GM19099 (cell line): ENCODE results near the gene NUDT14.

Experiments
- POLR2A ChIP-seq: IDR thresholded peaks from 3 replicates; pipeline ENCODE4 v1.6.1; 2011; ENCODE audit warnings: low read depth; ENCODE audit not compliant: insufficient read length; ENCODE audit errors: extremely low read depth

NUDT14 gene

DNA sequence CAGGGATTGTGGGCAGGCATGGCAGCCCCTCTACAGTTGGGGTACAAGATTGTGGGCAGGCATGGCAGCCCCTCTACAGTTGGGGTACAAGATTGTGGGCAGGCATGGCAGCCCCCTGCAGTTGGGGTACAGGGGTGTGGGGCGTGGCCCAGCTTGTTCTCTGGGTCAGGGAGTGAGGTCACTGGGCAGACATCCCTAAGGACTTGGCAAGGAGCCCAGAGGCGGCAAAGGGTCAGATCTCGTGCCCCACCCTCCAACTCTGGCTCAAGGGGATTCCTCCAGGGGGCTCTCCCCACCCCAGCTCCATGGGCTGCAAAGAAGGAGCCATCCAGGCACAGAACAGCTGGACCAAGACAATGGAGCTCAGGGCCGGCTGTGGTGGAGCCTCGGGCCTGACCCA lies 25.8 kb upstream of the NUDT14 start:
- TF ChIP-seq POLR2A: no peak

DNA sequence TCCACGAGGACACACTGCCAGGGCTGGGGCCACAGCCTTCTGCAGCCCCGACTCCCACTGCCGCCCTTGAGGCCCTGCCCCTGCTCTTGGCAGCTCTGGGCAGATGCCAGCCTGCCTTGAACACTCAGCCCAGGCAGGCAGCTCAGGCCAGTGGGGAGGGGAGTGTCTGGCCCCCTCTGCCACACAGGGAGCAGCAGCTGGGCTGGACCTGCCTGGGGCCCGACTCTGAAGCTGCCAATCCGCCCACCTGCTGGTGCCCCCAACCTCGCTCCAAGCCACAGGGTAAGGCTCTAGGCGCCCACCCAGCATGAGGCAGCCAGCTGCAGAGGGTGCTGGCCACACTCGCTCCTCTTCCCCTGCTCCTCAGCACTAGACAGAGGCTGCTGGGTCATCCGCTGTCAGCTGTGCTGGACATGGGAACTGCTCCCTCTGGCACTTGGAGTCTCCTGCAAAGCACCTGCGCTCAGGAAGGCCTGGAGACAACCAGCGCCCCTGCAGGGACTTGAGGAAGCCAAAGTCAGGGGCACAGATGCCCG lies 24.6 kb upstream of the NUDT14 start:
- TF ChIP-seq POLR2A: no peak

DNA sequence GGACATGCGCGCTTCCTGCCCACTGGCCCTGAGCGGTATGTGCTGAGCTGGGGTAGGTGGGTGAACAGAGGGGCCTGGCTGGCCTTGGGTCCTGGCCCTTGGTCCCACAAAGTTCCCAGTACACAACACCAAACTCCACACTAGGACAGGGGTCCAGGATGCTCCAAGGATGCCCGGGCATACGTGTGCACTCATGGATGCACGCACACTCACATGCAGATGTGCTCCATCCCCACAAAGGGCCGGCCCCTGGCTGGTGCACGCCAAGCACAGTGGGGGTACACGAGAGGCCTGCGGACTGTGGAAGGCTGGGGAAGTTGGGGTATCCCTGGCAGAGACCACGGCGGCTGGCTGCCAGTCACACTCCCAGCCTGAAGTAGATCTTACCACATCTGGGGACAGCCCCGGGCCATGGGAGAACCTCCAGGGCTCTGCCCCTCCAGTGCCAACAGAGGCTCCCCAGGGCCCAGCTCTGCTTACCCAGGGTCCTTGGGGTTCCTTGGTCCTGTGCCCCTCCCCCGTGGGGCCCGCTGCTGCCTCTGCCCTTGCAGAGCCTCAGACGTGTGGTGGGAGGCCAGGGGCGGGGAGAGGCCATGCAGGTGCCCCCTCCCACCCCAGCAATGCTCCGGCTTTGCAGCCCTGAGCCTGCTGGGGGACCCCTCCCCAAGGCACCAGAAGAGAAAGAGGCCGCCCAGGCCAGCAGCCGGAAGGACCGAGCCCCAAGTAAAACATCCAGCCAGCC lies 24.0 kb upstream of the NUDT14 start:
- TF ChIP-seq POLR2A: no peak

DNA sequence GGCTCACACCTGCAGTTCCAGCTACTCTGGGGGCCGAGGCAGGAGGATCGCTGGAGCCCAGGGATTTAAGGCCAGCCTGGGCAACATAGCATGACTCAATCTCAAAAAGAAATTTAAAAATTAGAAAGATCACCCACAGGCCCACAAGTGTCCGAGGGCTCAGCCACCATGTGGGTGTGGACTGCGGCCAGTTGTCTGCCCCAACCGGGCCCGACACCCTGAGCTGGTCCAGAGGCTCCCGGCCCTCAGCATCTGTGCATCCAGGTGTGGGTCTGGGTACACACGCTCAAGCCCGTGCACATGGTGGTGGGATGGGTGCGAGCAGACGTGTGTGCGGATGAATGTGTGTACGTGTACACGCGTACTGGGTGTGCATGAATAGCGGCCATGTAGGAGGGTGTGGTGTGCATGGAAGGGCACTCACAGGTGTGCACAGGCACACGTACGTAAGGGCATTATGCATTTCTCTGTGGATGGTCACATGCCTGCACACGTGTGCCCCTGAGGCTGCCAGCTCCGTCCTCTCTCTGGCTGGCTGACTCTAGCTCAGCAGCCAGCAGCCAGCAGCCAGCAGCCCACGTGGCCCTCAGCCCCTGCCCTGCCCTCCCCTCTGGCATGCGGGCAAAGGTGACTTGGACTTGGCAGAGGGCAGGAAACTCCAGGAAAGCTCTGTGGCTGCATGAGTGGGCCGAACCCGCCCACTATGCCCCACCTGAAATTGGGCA lies 23.3 kb upstream of the NUDT14 start:
- no peak for TF ChIP-seq POLR2A

- TF ChIP-seq POLR2A: no peak
These were observed 22.6 kb upstream of the NUDT14 start for GRCh38 chr14:105203701-105204100.

GRCh38 chr14:105203057-105203531 lies 22.0 kb upstream of the NUDT14 start:
- TF ChIP-seq POLR2A: no peak

DNA sequence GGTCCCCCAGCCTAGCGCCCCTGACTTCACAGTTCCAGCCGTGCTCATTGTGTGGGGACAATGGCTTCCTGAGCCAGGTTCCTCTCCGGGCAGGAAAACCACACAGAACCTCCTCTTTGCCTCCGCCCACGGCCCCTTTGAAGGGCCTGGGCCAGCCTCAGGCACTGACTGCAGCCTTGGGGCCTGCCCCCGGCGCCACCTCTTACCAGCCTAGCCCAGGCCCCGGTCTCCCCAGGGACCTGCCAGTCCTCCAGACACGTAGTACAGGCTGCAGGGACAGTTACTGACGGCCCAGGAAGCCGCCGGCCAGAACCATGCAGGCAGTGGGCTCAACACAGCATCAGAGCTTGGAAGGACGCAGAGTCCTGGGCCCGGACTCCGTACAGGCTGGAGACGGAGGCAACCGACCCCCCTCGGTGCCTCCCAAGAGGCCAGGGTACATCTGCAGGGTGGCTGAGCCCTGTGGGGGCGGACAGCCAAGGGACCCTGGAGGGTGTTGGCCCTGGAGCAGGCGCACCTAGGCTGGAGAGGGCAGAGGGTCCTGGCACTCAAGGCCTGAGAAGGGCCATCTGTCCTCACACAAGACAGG lies 20.9 kb upstream of the NUDT14 start:
- TF ChIP-seq POLR2A: no peak

DNA sequence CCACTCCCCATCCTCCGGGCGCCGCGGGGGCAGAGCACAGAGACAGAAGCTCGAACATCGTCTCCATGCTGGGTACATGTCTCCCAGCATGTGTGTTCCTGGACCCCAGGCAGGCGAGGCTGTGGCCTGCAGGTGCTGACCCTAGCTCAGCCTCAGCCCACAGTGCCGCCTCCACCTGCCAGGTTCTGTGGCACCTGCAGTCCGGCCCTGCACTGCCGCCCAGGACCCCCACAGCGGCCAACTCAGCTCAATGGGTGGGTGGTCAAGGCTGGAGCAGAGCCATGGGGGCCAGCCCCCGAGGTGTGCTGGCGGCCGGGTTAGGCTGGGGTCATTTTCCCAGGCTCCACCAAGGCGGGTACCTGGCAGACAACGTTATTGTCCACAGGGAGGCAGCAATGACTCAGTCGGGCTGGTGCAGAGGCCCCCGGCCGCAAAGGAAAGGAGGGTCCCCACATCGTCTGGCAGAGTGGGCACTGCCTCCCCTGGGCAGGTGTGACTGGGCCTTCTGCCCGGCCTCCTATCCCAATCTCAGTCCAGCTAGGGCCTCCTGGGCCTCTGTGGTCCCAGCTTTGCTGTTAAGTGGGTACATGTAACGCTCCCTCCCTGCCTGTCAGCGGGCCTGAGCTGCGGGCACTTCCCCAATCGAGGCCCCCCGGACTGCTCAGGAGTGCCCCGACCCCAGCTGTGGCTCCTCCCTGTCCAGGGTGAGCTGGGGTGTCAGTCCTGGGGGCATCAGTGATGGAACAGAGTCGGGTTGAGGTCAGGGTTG lies 20.2 kb upstream of the NUDT14 start:
- no peak for TF ChIP-seq POLR2A

- TF ChIP-seq POLR2A: no peak
These were observed 19.5 kb upstream of the NUDT14 start for GRCh38 chr14:105200641-105201040.

DNA sequence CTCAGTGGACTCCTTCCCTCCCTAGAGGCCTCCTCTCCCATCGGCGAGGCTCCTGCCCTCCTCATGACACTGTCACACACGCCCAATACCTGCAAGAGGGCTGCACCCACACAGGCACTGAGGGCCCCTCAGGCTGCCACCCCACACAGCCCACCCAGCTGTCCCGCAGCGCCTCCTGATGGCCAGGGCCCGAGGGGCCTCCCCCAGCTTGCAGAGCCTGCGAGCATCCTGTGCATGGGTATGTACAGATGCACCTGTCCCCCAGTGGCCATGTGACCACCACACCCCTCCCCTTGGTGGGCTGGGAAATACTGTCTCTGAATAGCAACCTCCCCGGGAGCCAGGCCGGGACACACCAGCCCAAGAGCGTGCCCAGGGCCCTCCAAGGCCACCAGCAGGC lies 19.0 kb upstream of the NUDT14 start:
- TF ChIP-seq POLR2A: no peak

- TF ChIP-seq POLR2A: no peak
These were observed 18.0 kb upstream of the NUDT14 start for GRCh38 chr14:105199093-105199492.

DNA sequence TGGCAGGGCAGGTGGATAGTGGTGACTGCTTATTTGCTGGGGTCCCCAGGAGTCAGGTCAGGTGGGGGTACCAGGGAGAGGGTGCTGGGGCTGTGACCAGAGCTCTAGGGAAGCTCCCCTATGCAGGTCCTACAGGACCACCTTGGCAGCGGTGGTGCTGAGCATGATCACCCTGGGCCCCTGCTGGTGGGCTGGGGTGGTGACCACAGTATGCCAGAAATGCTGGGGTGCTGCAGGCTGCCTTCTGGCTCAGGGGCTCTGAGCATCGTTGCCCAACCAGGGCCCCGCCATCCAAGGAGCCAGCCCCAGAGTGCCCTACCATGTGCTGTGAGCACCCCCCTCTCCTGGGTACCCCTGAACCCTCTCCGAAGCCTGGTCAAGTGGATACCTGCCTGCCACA lies 17.5 kb upstream of the NUDT14 start:
- no peak for TF ChIP-seq POLR2A

DNA sequence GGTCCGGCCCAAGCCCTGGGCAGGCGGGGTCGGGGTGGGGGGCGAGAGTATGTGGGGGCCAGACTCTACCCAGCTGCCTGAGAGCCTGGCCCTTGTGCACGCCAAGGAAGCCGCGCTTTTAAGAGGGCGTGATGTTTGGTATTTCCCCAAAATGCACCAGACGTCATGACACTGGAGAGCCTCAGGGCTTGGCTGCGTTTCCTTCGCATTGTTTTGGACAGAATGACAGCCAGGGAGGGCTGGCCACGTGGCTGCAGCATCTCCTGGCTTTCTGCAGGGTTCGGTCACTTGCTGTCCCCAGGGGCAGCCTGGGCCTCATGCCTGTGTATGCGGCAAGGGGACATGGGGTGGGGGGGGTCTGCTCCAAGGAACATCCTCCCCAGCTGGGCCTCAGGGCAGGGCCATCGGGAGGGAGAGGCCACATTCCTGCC lies 16.1 kb upstream of the NUDT14 start:
- no peak for TF ChIP-seq POLR2A

DNA sequence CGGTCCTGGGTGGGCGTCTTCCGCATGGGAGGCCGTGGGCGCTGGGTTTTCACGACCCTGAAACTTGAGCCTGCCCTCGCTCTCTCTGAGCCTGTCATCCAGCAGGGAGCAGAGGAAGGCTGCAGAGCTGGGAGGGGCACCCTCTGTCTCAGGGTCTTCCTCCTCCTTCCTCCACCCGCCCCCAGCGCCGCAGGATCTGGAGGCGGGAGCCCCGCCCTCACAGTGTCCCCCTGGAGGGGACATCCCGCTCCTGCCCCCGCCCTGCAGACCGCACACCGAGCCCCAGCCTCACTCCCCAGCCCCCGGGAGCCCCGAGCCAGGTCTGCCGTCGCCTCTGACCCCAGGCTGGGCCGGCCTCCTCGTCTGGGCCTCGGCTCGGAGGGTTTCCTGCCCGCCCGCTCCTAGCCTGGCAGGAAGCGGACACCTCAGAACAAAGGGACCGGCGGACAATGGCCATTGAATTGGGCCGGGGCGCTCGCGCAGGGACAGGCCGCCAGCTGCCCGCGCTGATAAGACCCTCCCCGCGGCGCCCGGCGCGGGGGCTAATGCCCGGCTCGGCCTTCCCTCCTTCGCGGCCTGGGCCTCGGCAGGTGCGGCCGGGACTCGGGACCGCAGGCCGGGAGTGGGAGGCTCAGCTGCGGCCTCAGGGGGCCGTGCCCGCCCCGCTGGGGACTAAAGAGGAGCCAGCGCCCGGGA lies 15.3 kb upstream of the NUDT14 start:
- no peak for TF ChIP-seq POLR2A
